ENCODE data around the gene PTPN11. TPM values are rescaled to one million over a fixed set of nuclear protein-coding genes. Genes with fewer than 3 reads are reported as not detected.
A peak's percentile ranks its signal among the peaks of the same experiment; 100 is the strongest.

The PTPN11 gene
- total and polyA plus RNA-seq, 2 experiments from 2014 or later = 87.0 to 94.7 TPM

- H3K27ac Mint-ChIP-seq = no peak overlapping the region
- no peak overlapping the region for H2AFZ ChIP-seq
- H3K9me2 ChIP-seq (ENCODE audit: insufficient read depth) = no peaks in the 10 kb centered on the region
- H3K36me3 ChIP-seq (ENCODE audit: insufficient read depth) = no peaks in the 10 kb centered on the region
- no peaks in the 10 kb centered on the region for H3F3A ChIP-seq (replicated peaks; ENCODE audit: low read depth)
- no peaks in the 10 kb centered on the region for H3K79me2 ChIP-seq (replicated peaks; ENCODE audit: insufficient read depth)
- no peak overlapping the region for H3K4me3 ChIP-seq
- no peak overlapping the region for H3K4me3 Mint-ChIP-seq
- no peak overlapping the region for H3K27ac ChIP-seq (ENCODE audit: low read depth)
- no peaks in the 10 kb centered on the region; the same call in 2 of the 3 replicates for H3K36me3 Mint-ChIP-seq (ENCODE audit: low read depth)
- no peaks in the 10 kb centered on the region for H3K27me3 ChIP-seq (ENCODE audit: insufficient read depth)
- peak; percentile 20 to 42; a peak in 2 of 4 replicates for TF ChIP-seq CTCF (conservative IDR thresholded peaks at IDR 0.05; ENCODE audit: low read depth in 2 of 2)
- TF ChIP-seq POLR2AphosphoS5 (IDR thresholded peaks at IDR 0.05; ENCODE audit: low read depth) = no peak
- H3K4me1 ChIP-seq (ENCODE audit: insufficient read depth) = 0 out of 2 replicates have a peak, but pooled peaks cover 5% of the 10 kb centered on the region
- peaks cover 3% of the 10 kb centered on the region; the same call in 2 of the 3 replicates for H3K4me1 Mint-ChIP-seq
- ATAC-seq (peak; percentile 41; the same call in 2 of the 3 replicates), DNase-seq (ENCODE audit: low spot score) (peak; percentile 49)
- peaks cover 7% of the 10 kb centered on the region for H3K9me3 Mint-ChIP-seq
- no peak overlapping the region for H3K4me2 ChIP-seq
- H4K20me1 ChIP-seq (replicated peaks; ENCODE audit: insufficient read depth) = no peaks in the 10 kb centered on the region
- H3K27me3 Mint-ChIP-seq (ENCODE audit: insufficient read depth, low read depth, poor library complexity) = peaks cover 2% of the 10 kb centered on the region
Measured at GRCh38 chr12:112555621-112556233, 137.0 kb downstream of the PTPN11 start.

- H3K9me3 Mint-ChIP-seq = peaks cover 4% of the 10 kb centered on the region
- H3K9me2 ChIP-seq (ENCODE audit: insufficient read depth) = no peaks in the 10 kb centered on the region
- TF ChIP-seq CTCF (conservative IDR thresholded peaks at IDR 0.05; ENCODE audit: low read depth in 2 of 2) (no peak), POLR2AphosphoS5 (IDR thresholded peaks at IDR 0.05; ENCODE audit: low read depth) (no peak), ZNF462 (CRISPR knock-in tag; IDR thresholded peaks at IDR 0.05) (no peak), EZH2 (IDR thresholded peaks at IDR 0.05; ENCODE audit: low read depth, unreplicated experiment) (no peak), ETS1 (IDR thresholded peaks at IDR 0.05) (no peak)
Measured at GRCh38 chr12:112557951-112558630, 139.3 kb downstream of the PTPN11 start.

More at GRCh38 chr12:112557951-112558630, 139.3 kb downstream of the PTPN11 start:
- Mint-ChIP-seq H3K27me3 (ENCODE audit: insufficient read depth, low read depth, poor library complexity) (no peaks in the 10 kb centered on the region), H3K36me3 (ENCODE audit: low read depth) (no peaks in the 10 kb centered on the region; the same call in 2 of the 3 replicates), H3K4me3 (no peak overlapping the region), H3K4me1 (peaks cover 3% of the 10 kb centered on the region; the same call in 2 of the 3 replicates), H3K27ac (no peak overlapping the region)
- no peak overlapping the region for H2AFZ ChIP-seq
- DNase-seq (ENCODE audit: low spot score) = peak; percentile 65
- no peaks in the 10 kb centered on the region for H3K27me3 ChIP-seq (ENCODE audit: insufficient read depth)
- no peak overlapping the region for H3K4me3 ChIP-seq
- H3K4me1 ChIP-seq (ENCODE audit: insufficient read depth) = 0 out of 2 replicates have a peak, but pooled peaks cover 5% of the 10 kb centered on the region
- no peak overlapping the region for H3K4me2 ChIP-seq
- no peaks in the 10 kb centered on the region for H3F3A ChIP-seq (replicated peaks; ENCODE audit: low read depth)
- H3K27ac ChIP-seq (ENCODE audit: low read depth) = no peak overlapping the region
- no peaks in the 10 kb centered on the region for H3K79me2 ChIP-seq (replicated peaks; ENCODE audit: insufficient read depth)
- ATAC-seq = no peak
- H4K20me1 ChIP-seq (replicated peaks; ENCODE audit: insufficient read depth) = no peaks in the 10 kb centered on the region
- no peaks in the 10 kb centered on the region for H3K36me3 ChIP-seq (ENCODE audit: insufficient read depth)
